Panc1 (cell line): Measurements from ENCODE around the gene HEYL. TPM values are rescaled to one million over a fixed set of nuclear protein-coding genes. Genes with fewer than 3 reads are reported as not detected.

Source experiments
- ATAC-seq: fragments of 200-7000 bp; cut with Tn5 transposase; 2 replicates; pipeline ENCODE4 v1.9.1; 2020; ENCODE audit warnings: mild to moderate bottlenecking, moderate library complexity
- BruUV-seq: library from RNA; stranded (reverse); fragments of 400-500 nt; replicated peaks from 2 replicates; lab custom pipeline; 2021; lab: Mats Ljungman, UMichigan
- CTCF ChIA-PET: fragments of 300-600 bp; sonication (Branson Sonifier 250); formaldehyde crosslinking; loops from one replicate; lab custom pipeline; 2022; ENCODE audit warnings: antibody characterized with exemption; lab: Charles Lee
- POLR2A ChIA-PET: fragments of 300-600 bp; sonication (Branson Sonifier 250); formaldehyde crosslinking; loops from one replicate; lab custom pipeline; 2022; ENCODE audit warnings: antibody characterized with exemption; lab: Charles Lee
- DNase-seq: peaks from one replicate; pipeline ENCODE4 v3.0.0-alpha.2; 2010; ENCODE audit warnings: low read depth, low spot score
- H3K27ac ChIP-seq: 2 replicates; pipeline ENCODE4 v1.5.1; 2011; ENCODE audit warnings: mild to moderate bottlenecking, low read length, inconsistent platforms
- H3K27me3 ChIP-seq: fragments of 200-500 bp; sonication (Bioruptor generic); 2 replicates; pipeline ENCODE4 v1.6.0; 2014; ENCODE audit warnings: low read length, inconsistent platforms; ENCODE audit not compliant: control insufficient read depth, insufficient read depth
- H3K36me3 ChIP-seq: fragments of 200-500 bp; sonication (Bioruptor generic); 2 replicates; pipeline ENCODE4 v1.5.1; 2014; ENCODE audit warnings: inconsistent platforms, mild to moderate bottlenecking, low read length, moderate library complexity; ENCODE audit not compliant: control insufficient read depth, insufficient read depth
- H3K4me1 ChIP-seq: 2 replicates; pipeline ENCODE4 v1.5.1; 2011; ENCODE audit warnings: inconsistent platforms, mild to moderate bottlenecking, low read length, moderate library complexity; ENCODE audit not compliant: control insufficient read depth, insufficient read depth
- H3K4me3 ChIP-seq, 2 experiments: 2 replicates each; pipeline ENCODE4 v1.5.1; 2011 to 2012; ENCODE audit warnings: low read depth in 2 of 2, low read length in 2 of 2, mild to moderate bottlenecking in 2 of 2, inconsistent platforms in 1 of 2, moderate library complexity in 1 of 2
- H3K9me3 ChIP-seq: fragments of 200-500 bp; sonication (Bioruptor generic); 2 replicates; pipeline ENCODE4 v1.5.1; 2014; ENCODE audit warnings: low read depth, mild to moderate bottlenecking, inconsistent platforms, low read length, moderate library complexity; ENCODE audit not compliant: control insufficient read depth, insufficient read depth
- CTCF ChIP-seq: fragments of 450-650 bp; IDR thresholded peaks from 2 replicates; pipeline ENCODE4 v1.5.1; 2017; ENCODE audit warnings: mild to moderate bottlenecking
- POLR2AphosphoS5 ChIP-seq: IDR thresholded peaks from 2 replicates; pipeline ENCODE4 v1.6.1; 2012; ENCODE audit warnings: mild to moderate bottlenecking, low read depth, low read length, moderate library complexity
- SIN3A ChIP-seq: IDR thresholded peaks from 2 replicates; pipeline ENCODE4 v1.6.1; 2012; ENCODE audit warnings: low read depth, mild to moderate bottlenecking, low read length, moderate library complexity, borderline replicate concordance; ENCODE audit not compliant: insufficient read depth
- TCF7L2 ChIP-seq: IDR thresholded peaks from 2 replicates; pipeline ENCODE4 v1.6.1; 2011; ENCODE audit warnings: mild to moderate bottlenecking, low read depth, low read length, inconsistent platforms
- in situ Hi-C: cut with HindIII; loops from 2 replicates; pipeline ENCODE4 v1.10.0; 2016; ENCODE audit warnings: low sequenced_read_pairs, low pct_unique_long_range_greater_than_20kb
- intact Hi-C: fragments of 100-400 bp; cut with micrococcal nuclease; formaldehyde crosslinking; loops from one replicate; pipeline ENCODE4 v1.10.0; 2022; ENCODE audit not compliant: unreplicated experiment
- total RNA-seq: library from RNA; stranded (reverse); gene quantifications from one replicate; pipeline ENCODE4 v1.2.1, GENCODE V29; 2021; ENCODE audit not compliant: unreplicated experiment
- TF ChIP-seq, protein P1 (sequence below), 2 experiments: IDR thresholded peaks; 2 replicates each; pipeline ENCODE4 v1.6.1; 2011 to 2012; ENCODE audit warnings: low read depth in 2 of 2, control low read depth in 1 of 2, low read length in 1 of 2, mild to moderate bottlenecking in 1 of 2, moderate library complexity in 1 of 2; ENCODE audit not compliant: insufficient read depth in 1 of 2

Gene HEYL
- total RNA-seq, 1 experiment from 2014 or later, result 2.3 TPM

DNA sequence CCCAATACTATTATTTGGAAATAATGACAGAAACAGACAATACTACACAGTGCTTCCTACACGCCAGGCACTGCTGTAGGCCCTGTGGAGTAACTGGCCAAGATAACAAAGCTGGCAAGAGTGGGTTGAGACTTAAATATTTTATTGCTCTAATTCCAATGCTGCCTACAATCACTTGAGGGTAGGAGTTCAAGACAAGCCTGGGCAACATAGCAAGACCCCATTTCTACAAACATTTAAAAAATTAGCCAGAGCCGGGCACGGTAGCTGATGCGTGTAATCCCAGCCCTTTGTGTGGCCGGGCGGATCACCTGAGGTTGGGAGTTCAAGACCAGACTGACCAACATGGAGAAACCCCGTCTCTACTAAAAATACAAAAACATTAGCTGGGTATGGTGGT lies 53.5 kb downstream of the HEYL start:
- ChIA-PET POLR2A (no interaction called here), CTCF (no interaction called here)
- TF ChIP-seq SIN3A, result no peak
- TF ChIP-seq POLR2AphosphoS5, result no peak
- TF ChIP-seq CTCF, result no peak
- no peak for TF ChIP-seq TCF7L2
- TF ChIP-seq, protein P1, sequence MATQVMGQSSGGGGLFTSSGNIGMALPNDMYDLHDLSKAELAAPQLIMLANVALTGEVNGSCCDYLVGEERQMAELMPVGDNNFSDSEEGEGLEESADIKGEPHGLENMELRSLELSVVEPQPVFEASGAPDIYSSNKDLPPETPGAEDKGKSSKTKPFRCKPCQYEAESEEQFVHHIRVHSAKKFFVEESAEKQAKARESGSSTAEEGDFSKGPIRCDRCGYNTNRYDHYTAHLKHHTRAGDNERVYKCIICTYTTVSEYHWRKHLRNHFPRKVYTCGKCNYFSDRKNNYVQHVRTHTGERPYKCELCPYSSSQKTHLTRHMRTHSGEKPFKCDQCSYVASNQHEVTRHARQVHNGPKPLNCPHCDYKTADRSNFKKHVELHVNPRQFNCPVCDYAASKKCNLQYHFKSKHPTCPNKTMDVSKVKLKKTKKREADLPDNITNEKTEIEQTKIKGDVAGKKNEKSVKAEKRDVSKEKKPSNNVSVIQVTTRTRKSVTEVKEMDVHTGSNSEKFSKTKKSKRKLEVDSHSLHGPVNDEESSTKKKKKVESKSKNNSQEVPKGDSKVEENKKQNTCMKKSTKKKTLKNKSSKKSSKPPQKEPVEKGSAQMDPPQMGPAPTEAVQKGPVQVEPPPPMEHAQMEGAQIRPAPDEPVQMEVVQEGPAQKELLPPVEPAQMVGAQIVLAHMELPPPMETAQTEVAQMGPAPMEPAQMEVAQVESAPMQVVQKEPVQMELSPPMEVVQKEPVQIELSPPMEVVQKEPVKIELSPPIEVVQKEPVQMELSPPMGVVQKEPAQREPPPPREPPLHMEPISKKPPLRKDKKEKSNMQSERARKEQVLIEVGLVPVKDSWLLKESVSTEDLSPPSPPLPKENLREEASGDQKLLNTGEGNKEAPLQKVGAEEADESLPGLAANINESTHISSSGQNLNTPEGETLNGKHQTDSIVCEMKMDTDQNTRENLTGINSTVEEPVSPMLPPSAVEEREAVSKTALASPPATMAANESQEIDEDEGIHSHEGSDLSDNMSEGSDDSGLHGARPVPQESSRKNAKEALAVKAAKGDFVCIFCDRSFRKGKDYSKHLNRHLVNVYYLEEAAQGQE (IDR thresholded peaks at IDR 0.05; ENCODE audit: insufficient read depth in 1 of 2, low read depth in 2 of 2, low read length in 1 of 2), result no peak
- Histone ChIP-seq H3K27ac (no peak overlapping the region), H3K36me3 (no peaks in the 10 kb centered on the region), H3K27me3 (no peaks in the 10 kb centered on the region), H3K4me3 (no peak overlapping the region), H3K4me1 (no peaks in the 10 kb centered on the region), H3K9me3 (no peaks in the 10 kb centered on the region)
- no TSS peak for BruUV-seq
- in situ Hi-C loops (no loop called here), intact Hi-C loops (no loop called here)
- no peak for ATAC-seq
- no peak for DNase-seq

GRCh38 chr1:39576016-39576657 lies 63.3 kb downstream of the HEYL start:
- Histone ChIP-seq H3K9me3 (no peaks in the 10 kb centered on the region), H3K27me3 (no peaks in the 10 kb centered on the region), H3K4me1 (peaks cover 22% of the 10 kb centered on the region; the same call in 1 of the 2 replicates), H3K4me3 (peak overlapping the region; percentile 90 to 92), H3K27ac (peak overlapping the region; percentile 83), H3K36me3 (peaks cover 10% of the 10 kb centered on the region)
- no peak for DNase-seq
- no peak for TF ChIP-seq CTCF
- POLR2A ChIA-PET, result interaction anchor here (0.7 kb wide), 1 partner anchor 163 kb away, joined by 8 read pairs; the partner anchor contains the start of gene PPIE
- in situ Hi-C loops, result no loop called here
- CTCF ChIA-PET, result interaction anchor here (0.6 kb wide), 1 partner anchor 550 kb away, joined by 5 read pairs; the partner anchor contains the start of gene NDUFS5
- ATAC-seq, result peak; percentile 26; the same call in 1 of the 2 replicates
- intact Hi-C loops, result no loop called here
- TSS peak; percentile 81 for BruUV-seq
